Skin epidermis (tissue), 12 donors: ENCODE data around the gene TIMP2.
"Not testable (repeated sequence)": the region's sequence is repeated elsewhere in the genome, so short reads cannot be mapped to it uniquely, and the experiment has no call there.

Source experiments
- H3K27ac ChIP-seq, 21 experiments: fragments of 200-600 bp; sonication (generic) in 11 of 21; one replicate each; pipeline ENCODE4 v1.5.0; 2020; ENCODE audit warnings: mild to moderate bottlenecking in 3 of 21, inconsistent platforms in 2 of 21, moderate library complexity in 2 of 21
- H3K4me3 ChIP-seq, 7 experiments: fragments of 200-600 bp; sonication (generic) in 2 of 7; one replicate each; pipeline ENCODE4 v1.5.0; 2020; ENCODE audit warnings: inconsistent platforms in 2 of 7, mild to moderate bottlenecking in 2 of 7, moderate library complexity in 1 of 7

TIMP2 gene

DNA sequence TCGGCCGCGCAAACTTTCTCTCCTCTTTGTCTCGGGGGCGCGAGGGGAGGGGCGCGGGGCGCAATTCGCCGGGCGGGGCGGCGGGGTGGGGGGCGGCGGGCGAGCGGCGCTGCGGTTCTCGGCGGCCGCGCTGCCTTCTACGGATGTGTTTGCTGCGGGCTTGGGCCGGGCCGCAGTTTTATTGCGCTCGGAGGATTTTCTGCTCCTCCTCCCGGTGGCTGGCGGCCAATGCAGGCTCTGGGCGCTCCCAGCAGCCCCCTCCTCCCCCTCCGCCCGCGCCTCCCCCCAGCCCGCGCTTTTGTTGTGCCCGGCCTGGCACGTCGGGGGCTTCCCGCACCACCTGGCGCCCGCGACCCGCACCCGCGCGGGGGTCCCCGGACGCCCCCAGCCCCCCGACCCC is at the start of gene TIMP2:
Gene TIMP2, minus strand, starts transcription at position 154 of the 400 bp plus-strand sequence. CDS start 299 bp downstream, outside the sequence.
- Histone ChIP-seq H3K27ac (peak within 1 kb of the TSS; percentile 59 to 97 (median 89)), H3K4me3 (peak within 1 kb of the TSS; percentile 42 to 65 (median 62))

DNA sequence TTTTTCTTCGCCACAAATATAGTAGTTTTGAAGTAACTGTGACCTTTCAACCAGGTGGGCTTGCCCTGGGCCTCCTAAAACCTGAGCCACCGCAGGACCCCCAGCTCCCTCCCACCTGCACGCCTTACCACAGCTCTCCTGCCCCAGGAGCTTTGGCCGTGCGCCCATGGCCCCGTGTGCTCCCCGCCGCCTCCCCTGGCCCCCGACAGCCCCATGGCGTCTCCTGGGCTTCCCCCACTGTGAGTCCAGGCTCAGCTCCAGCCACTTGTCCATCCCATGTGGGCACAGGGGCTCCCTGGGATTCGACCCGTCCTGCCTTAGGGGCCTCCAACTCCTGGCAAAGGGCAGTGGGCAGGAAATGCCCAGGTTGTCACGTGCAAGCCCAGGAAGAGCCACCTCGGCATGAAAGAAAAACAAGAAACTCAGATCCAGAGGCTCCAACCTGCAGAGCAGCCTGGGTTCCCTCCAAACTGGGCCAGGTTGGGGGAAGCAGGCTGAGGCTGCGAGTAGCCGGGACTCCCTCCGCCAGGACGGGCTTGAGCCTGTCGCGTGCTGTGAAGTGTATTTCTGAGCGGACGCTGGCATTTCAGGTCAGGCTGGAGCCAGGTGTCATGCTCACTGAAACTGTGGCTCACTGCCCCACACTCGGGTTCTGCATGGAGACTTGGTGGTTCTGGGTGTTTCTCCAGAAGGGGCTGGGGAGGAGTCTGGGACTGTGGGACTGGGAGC is 48.8 kb upstream of the TIMP2 start:
- H3K27ac ChIP-seq = peak overlapping the region in 3 of 21 experiments; percentile 10 to 63 (median 14)
- no peak overlapping the region for H3K4me3 ChIP-seq

GRCh38 chr17:78973196-78973595 is 48.0 kb upstream of the TIMP2 start:
- no peak overlapping the region for H3K4me3 ChIP-seq
- H3K27ac ChIP-seq = no peak overlapping the region

DNA sequence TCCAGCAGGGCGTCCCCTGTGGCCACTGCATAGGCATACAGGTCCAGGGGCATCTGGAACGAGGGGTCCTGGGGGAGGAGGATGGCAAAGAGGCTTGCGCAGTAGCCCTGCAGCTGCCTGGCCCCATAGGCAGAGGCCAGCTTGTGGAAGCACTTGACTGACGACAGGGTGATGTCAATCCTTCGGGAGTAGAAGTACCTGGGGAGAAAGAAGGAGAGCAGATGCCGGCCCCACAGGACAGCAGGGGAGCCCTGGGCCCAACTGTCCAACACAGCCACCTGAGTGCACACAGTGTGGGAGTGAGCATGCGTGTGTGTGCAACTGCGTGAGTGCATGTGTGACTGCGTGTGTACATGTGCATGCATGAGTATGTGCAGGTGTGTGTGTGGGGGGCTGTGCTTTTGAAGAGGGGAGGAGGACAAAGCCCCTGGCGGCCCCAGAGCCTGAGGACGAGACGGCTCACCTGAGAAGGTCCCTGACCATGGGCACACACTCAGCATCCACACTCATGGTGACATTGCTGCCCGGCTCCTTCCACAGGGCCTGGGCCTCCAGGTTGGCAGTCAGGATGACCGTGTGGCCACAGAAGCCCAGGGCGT is 47.4 kb upstream of the TIMP2 start:
- H3K27ac ChIP-seq = no peak overlapping the region
- no peak overlapping the region for H3K4me3 ChIP-seq

DNA sequence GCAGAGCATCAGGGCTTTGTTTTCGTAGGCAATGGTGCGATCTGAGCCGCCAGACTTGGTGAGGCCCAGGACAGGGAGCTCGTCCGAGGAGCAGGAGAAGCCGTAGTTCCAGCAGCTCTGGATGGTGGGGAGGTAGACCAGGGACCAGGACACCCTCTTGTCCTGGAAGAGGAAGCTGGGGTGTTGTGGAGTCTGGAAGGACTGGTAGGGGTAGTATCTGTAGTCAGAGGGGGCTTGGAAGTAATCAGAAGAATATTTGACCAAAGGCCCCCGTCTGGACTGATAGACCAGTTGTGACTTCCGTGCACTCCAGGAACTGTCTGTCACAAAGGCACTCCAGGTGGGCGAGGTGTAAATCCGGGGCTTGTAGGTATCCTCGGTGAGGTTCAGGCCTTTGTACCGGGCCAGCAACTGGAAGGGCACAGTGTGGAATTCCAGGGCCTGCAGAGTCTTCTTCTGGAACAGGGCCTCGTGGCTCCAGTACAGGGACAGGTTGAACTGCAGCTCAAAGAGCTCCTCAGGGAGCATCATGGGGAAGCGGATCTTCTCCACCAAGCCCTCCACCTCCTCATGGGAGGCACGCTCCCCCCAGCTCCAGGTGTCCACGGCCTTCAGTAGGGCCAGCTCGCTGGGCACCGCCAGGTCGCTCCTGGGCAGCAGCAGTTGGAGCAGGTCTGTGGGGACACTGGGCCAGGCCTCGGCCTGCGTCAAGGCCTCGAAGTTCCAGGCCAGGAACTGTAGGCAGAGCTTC is 46.7 kb upstream of the TIMP2 start:
- H3K4me3 ChIP-seq = no peak overlapping the region
- H3K27ac ChIP-seq = peak overlapping the region in 1 of 21 experiments; percentile 37

GRCh38 chr17:78970834-78971755 is 45.9 kb upstream of the TIMP2 start:
- peak overlapping the region in 1 of 21 experiments; percentile 37 for H3K27ac ChIP-seq

DNA sequence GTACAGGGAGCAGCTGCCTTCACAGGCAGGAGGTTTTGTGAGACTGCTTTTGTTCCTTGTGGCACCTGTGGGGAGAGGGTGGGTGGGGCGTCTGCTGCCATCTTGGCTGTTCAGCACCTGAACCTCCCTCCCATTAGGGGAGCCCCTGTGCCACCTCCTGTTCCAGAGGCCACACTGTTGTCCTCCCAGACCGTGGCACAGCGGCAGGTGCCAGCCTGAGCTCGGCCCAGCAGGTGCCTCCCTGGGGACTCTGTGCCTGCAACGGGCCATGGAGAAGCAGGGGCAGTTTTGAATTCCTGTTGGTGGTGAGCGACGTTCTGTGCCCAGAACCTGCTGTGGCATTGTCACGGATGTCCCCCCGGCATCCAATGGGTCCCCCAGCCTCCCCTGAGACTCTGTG is 44.7 kb upstream of the TIMP2 start:
- Histone ChIP-seq H3K27ac (no peak overlapping the region), H3K4me3 (no peak overlapping the region)

More at GRCh38 chr17:78970834-78971755, 45.9 kb upstream of the TIMP2 start:
- H3K4me3 ChIP-seq = no peak overlapping the region

DNA sequence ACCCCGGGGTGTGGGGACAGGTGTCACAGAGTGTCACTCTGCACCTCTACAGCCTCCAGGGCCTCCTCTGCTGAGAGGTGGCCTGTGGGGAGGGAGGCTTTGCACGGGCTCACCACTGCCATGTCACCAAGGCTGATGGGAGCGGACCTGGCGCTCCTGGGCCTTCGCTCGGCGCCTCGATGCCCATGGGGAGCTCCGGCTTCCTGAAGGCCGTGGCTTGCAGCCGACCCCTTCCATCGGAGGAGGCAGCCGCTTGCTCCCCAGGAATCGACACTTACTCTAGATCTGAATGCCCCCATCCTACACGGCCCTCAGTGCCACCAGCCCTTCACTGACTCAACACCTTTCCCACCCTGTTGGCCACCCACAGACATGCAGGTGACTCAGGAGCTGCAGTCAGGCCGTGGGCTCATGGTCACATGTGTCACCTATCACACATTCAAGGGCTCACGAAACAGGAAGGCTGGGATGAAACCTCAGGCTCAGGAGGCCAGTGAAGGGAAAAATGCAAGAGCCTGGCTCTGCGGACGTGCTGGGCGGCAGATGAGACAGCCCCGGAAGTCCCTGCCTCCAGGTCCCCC is 42.7 kb upstream of the TIMP2 start:
- Histone ChIP-seq H3K27ac (no peak overlapping the region), H3K4me3 (no peak overlapping the region)

- Histone ChIP-seq H3K27ac (no peak overlapping the region), H3K4me3 (no peak overlapping the region)
Observed at GRCh38 chr17:78966910-78967600, 41.9 kb upstream of the TIMP2 start.

- no peak overlapping the region for H3K27ac ChIP-seq
- H3K4me3 ChIP-seq = no peak overlapping the region
Observed at GRCh38 chr17:78966123-78966813, 41.1 kb upstream of the TIMP2 start.

GRCh38 chr17:78965491-78965924 is 40.3 kb upstream of the TIMP2 start:
- no peak overlapping the region for H3K4me3 ChIP-seq
- H3K27ac ChIP-seq = no peak overlapping the region

GRCh38 chr17:78963378-78963777 is 38.2 kb upstream of the TIMP2 start:
- Histone ChIP-seq H3K27ac (no peak overlapping the region), H3K4me3 (no peak overlapping the region)

- H3K27ac ChIP-seq, H3K4me3 ChIP-seq: not testable (repeated sequence)
Observed at GRCh38 chr17:78962984-78963348, 37.8 kb upstream of the TIMP2 start.

- H3K27ac ChIP-seq = no peak overlapping the region
- H3K4me3 ChIP-seq = no peak overlapping the region
Observed at GRCh38 chr17:78962345-78962983, 37.3 kb upstream of the TIMP2 start.

DNA sequence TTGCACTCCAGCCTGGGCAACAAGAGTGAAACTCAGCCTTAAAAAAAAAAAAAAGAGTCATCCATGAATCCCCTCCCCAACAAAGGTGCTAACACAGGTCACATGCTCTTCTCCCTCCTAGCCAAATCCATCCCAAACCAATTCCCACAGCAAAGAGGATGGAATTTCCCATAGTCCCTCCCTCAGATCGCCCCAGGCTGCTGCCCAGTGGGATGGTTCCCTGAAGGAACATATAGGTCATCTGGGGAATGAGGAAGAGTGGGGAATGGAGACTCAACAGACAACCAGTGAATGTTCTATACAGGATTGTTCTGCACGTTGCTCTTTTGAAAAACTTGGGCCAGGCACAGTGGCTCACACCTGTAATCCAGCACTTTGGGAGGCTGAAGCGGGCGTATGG is 36.4 kb upstream of the TIMP2 start:
- Histone ChIP-seq H3K4me3 (no peak overlapping the region), H3K27ac (no peak overlapping the region)

- H3K27ac ChIP-seq = peak overlapping the region in 2 of 21 experiments; percentile 22 to 44
Observed at GRCh38 chr17:78960928-78961327, 35.7 kb upstream of the TIMP2 start.

GRCh38 chr17:78959803-78960202 is 34.6 kb upstream of the TIMP2 start:
- H3K27ac ChIP-seq = no peak overlapping the region
- H3K4me3 ChIP-seq = no peak overlapping the region

More at GRCh38 chr17:78960928-78961327, 35.7 kb upstream of the TIMP2 start:
- H3K4me3 ChIP-seq = no peak overlapping the region
